HG02870 (cell line): ENCODE data around the gene CCDC61.

ENCODE experiments used
- ATAC-seq: cut with Tn5 transposase; IDR thresholded peaks from one replicate; pipeline ENCODE4 v1.9.1; 2021; ENCODE audit warnings: mild to moderate bottlenecking, moderate library complexity; ENCODE audit not compliant: unreplicated experiment

CCDC61 gene

DNA sequence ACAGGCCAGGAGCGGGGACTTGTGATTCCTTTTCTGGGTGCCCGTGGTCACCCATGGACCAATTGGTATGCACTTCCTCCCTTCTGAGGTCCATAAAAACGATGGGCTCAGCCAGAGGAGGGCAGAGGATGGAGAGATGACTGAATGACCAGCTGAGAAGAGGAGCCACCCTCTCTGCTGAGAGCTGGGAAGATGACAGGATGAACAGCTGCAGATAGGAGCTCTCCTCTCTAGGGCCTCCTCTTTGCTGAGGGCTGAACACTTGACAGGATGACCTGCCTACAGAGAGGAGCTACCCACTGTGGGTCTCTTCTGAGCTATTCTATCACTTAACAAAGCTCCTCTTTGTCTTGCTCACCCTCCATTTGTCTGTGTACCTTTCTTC, 41.5 kb downstream of the CCDC61 start:
- ATAC-seq, result no peak

DNA sequence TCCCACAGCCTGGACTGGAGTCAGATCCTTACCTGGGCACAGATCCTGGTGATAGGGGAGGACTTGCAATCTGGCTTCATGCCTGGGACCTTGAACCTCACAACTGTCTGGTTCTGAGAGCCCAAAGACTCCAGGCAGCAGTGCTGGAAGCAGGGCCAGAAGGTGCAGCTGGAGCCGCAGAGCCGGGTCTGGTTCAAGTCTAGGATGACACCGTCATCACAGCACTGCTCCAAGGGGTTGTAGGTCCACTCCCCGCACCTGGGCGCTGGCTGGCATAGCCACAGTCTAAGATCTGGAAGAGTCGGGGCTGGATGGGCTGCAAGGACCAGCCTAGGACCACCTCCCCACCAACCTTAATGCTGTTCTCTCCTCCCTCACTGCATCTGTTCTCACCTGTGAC, 44.9 kb downstream of the CCDC61 start:
- ATAC-seq, result no peak

DNA sequence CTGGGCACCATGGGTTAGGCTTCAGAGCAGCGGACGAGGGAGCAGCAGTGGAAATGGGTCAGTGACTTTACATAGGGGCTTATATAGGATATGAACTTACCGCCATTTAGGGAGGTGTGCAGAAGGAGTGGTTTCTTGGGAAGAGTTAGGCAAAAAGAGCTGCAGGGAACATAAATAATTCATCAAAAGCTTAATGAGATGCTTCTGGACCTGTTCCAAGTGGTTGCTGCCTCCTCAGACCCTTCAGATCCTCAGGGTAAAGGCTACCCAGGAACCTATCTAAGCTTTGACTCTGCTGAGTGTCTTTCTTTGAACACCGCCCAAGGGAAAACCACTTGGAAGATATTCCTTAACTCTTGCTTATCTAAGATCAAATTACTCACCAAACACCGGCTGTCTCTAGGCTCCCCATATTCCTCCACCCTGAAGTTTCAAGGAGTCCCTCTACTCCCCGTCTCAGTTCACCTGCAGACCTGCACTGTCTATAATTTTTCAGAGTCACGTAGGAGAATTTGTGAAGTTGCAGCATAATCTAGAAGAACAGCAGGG, 45.8 kb downstream of the CCDC61 start, which contains the start of gene IGFL4:
TSS of gene IGFL4 (minus strand) at position 51 of the 549 bp plus-strand sequence. CDS start at position 11, 40 bp downstream.
- ATAC-seq, result no peak

DNA sequence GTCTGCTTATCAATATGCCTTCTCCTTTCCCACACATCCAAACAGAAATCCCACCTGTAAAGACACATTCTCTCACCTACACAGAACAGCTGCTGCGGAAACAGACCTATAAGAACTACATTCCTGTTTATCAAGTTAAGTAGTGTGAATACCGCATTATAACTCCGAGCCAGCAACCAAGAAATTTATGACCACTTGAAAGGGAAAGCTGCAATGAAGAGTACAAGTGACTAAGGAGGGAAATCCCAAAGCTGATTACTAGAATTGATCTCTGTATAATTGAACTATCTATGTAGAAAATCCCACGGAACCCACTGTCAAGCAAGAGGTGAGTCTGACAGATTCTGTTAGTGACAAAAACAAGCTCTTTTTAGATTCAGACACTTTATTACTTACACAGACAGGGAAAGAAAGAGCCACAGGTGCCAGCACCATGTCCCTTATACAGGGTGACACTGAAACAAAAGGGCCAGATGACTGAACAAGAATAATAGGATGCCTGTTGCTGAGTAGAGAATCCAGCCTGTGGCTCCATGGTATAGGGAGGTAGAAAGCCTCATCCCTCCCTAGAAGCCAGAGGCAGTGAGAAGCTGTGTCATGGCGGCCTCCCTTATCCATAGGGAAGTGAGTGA, 47.1 kb downstream of the CCDC61 start:
- no peak for ATAC-seq

DNA sequence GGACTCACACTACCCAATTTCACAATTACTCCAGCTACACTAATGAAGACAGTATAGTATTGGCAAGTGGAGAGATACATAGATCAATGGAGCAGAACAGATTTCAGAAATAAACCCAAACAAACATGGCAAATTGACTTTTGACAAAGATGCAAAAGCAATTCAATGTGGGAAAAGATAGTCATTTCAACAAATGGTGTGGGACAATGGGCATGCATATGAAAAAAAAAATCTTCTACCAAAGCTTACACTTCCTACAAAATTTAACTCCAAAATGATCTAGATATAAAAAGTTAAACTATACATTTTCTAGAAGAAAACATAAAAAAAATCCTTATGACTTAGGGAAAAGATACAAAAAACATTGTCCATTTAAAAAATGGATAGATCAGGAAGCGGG, 48.3 kb downstream of the CCDC61 start:
- ATAC-seq, result no peak

DNA sequence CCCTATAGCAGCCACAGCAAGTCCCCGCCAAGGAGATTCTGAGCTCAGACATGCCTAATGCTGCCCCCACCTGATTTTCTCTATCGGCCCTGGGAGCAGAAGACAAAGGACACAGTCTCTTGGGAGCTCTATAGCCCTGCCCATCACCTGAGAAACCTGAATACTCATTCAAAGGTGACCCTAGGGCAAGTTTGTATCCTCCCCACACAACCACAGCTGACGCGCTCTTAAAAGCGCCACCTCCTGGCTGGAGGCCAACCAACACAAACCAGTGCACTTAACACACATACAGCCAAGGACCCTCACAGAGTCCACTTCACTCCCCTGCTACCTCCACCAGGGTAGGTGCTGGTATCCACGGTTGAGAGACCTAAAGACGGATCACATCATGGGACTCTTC, 54.3 kb downstream of the CCDC61 start:
- ATAC-seq, result no peak

DNA sequence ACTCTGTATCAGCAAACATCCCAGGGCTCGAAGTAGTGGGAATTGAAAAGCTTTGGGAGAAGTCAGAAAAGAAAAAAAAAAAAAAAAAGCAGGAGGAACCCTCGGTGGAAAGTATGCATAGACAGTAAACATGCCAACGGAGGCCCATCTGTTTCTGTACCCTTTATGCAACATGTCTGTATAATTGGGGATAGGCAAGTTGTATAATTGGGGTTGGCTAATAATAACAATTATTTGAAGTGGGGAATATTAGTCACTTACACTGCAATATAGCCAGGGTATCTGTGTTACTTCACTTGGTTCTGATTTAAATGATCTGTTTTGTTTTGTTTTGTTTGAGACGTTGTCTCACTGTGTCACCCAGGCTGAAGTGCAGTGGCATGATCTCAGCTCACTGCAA, 57.6 kb downstream of the CCDC61 start:
- ATAC-seq, result no peak

DNA sequence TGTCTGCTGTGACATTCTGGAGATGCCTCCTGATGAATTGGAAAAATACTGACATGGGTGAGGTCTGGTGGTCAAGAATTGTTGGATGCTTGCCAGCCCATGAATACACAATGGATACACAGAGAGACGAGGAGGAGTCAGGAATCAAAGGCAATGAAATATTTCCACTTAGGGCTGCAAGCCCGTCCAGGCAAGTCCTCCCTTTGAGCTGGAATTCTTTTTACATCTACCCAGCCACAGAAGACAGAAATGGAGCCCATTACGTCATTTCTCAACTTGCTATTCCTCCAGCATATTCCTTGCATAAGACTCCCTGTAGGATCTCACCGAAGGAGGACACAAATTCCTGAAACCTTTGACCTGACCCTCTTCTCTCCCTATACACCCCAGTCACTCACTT, 61.3 kb downstream of the CCDC61 start:
- ATAC-seq, result no peak

DNA sequence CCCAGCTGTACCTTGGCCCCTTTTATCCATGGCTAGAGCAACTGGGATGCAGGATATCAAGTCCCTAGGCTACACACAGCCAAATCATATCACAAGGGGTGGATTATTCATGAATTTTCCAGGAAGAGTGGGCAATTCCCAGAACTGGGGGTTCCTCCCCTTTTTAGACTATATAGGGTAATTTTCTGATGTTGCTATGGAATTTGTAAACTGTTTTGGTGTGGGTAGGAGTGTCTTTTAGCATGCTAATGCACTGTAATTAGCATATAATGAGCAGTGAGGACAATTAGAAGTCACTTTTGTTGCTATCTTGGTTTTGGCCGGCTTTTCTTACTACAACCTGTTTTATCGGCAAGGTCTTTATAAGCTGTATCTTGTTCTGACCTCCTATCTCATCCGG, 63.5 kb downstream of the CCDC61 start:
- ATAC-seq, result no peak

DNA sequence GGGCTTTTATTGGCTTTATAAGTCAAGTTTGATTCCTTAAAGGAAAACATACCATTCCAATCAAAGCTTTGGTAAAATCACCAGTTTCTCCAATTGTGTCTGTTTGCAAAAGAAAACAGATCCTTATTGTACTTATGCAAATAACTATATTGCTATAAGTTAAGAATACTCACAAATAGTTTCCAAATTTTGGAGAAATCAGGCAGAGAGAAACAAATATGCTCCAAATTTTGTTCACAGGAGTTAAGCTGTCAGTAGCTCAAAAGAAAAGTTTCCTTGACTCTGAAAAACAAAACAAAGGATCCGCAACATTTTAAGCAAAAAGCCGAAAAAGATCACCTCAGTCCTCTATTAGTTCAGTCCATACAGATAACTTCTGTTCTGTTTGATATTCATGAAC, 64.7 kb downstream of the CCDC61 start:
- ATAC-seq, result no peak

DNA sequence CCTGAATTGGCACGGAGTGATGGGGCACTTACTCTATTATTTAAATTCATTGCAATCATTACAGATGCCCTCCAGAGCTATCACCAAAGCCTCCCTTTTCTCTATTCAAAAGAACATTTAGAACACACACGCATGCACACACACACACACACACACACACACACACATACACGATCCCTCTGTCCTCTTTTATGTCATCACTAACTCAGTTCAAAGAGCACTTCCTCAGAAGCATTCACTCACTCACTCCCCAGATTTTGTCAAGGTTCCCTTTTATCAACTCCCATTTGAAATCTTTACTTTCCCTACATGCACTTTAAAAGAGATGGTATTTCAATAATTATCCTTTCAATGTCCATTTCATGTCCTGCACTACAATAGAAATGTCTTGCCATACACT, 67.9 kb downstream of the CCDC61 start:
- no peak for ATAC-seq

DNA sequence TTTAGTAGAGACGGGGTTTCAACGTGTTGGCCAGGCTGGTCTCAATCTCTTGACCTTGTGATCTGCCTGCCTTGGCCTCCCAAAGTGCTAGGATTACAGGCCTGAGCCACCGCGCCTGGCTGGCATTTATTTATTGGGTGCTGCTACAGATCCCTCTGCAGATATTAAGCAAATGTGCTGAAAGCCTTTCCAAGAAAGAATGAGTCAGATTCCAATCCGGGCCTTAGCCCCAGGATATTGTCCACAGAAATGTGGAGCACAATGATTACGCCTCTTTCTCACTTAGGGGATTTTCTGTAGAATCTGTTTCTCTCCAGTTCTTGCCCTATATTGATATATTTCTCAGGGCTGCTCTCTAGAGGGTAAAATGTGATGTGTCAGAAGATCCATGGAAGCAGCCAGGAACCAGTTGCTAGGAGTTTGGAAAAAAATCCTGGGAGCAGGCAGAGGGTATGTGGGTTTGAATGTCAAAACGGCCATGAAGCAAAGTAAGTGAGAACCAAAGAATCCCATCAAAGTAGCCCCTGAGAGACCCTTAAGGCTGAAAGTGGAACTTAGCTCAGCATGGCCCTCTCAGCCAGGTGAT, 70.3 kb downstream of the CCDC61 start:
- no peak for ATAC-seq

DNA sequence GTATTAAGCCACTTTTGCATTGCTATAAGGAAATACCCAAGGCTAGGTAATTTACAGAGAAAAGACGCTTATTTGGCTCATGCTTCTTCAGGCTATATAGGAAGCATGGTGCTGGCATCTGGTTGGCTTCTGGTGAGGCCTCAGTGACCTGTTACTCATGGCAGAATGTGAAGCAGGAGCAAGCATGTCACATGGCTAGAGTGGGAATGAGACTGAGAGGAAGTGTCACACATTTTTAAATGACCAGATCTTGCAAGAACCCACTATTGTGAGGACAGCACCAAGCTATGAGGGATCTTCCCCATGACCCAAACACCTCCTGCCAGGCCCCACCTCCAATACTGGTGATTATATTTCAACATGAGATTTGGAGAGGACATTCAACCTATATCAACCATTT, 71.2 kb downstream of the CCDC61 start:
- ATAC-seq, result no peak

DNA sequence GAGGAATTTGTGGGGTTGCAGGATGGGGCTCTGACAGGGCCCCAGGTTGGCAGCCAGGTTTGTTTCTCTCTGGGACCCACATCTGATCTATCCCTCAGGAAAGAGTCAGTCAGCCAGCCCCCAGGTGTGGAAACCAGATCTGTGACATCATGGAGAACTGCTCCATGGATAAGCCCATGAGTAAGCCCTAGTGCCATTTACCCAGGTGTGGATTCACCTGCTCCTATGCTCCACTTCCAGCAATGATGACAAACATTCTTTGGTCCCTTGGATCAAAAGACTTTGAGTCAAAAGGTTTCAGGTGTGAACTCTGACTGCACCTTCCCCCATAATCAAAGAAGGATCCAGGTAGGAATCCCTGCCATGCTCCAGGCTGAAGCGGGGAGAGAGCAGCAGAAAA, 72.4 kb downstream of the CCDC61 start:
- no peak for ATAC-seq
